ENCODE data around the gene GPR143.

GPR143 gene

GRCh38 chrX:9749146-9749692 lies 16.4 kb downstream of the GPR143 start:
- DNase-seq (ENCODE audit: low spot score), result no peak
- in situ Hi-C loops (cut with MboI; ENCODE audit: low sequenced_read_pairs, unreplicated experiment), result no loop called here
- TF ChIP-seq CTCF (IDR thresholded peaks at IDR 0.05; ENCODE audit: borderline replicate concordance, control extremely low read depth, extremely low read depth, insufficient read depth, missing control alignments), result no peak

- in situ Hi-C loops (cut with MboI; ENCODE audit: low sequenced_read_pairs, unreplicated experiment), result no loop called here
- TF ChIP-seq CTCF (IDR thresholded peaks at IDR 0.05; ENCODE audit: borderline replicate concordance, control extremely low read depth, extremely low read depth, insufficient read depth, missing control alignments), result no peak
- DNase-seq (ENCODE audit: low spot score), result no peak
Measured at GRCh38 chrX:9747644-9748043, 18.0 kb downstream of the GPR143 start.

GRCh38 chrX:9746148-9746888 lies 19.3 kb downstream of the GPR143 start:
- no peak for TF ChIP-seq CTCF (IDR thresholded peaks at IDR 0.05; ENCODE audit: borderline replicate concordance, control extremely low read depth, extremely low read depth, insufficient read depth, missing control alignments)
- no peak for DNase-seq (ENCODE audit: low spot score)
- in situ Hi-C loops (cut with MboI; ENCODE audit: low sequenced_read_pairs, unreplicated experiment), result no loop called here

DNA sequence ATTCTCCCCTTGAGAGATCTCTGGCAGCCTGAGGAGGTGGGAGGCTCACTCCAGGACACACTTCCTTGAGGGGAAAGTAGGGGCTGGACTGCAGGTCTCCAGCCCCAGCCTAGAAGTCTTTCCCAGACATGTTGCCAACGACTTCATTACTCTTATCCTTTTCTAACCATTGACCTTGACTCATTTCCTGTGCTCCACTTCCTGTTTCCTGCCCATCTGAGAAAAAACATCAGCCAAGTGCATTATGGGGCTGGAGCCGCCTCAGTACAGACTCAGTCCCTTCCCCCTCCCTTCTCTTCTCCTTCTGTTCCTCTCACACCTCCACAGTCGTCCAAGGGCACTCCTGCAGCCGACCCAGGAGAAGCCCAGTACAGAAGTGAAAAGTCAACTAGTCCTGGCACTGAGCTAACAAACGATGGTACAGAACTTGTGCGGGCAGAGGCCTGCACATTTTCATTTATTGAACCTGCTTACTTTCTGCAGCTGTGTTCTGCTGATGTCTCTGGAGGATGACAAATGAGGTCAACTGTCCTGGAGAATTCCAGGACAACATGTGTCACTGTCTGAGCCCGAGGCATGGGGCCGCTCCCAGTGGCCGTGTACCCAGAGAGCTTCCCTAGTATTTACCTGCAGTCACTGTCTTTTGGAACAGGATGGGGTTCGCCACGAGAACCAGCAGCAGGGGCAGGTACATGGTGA lies 20.1 kb downstream of the GPR143 start:
- in situ Hi-C loops (cut with MboI; ENCODE audit: low sequenced_read_pairs, unreplicated experiment), result no loop called here
- TF ChIP-seq CTCF (IDR thresholded peaks at IDR 0.05; ENCODE audit: borderline replicate concordance, control extremely low read depth, extremely low read depth, insufficient read depth, missing control alignments), result no peak
- no peak for DNase-seq (ENCODE audit: low spot score)

DNA sequence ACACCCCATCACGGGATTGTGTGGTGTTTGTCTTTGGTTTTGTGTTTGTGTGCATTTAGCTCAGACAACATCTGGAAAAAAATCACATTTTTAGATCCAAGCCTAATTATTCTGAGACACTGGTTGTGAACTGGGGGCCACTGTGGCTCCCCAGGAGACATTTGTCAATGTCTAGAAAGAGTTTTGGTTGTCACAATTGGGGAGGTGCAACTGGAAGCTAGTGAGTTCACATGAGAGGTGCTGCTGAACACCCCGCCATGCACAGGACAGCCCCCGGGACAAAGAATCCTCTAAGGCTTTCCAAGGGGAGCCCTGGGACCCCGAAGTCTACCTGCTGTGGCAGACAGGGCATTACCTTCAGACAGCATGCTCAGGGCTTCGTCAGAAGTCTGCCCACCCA lies 26.5 kb downstream of the GPR143 start:
- no peak for TF ChIP-seq CTCF (IDR thresholded peaks at IDR 0.05; ENCODE audit: borderline replicate concordance, control extremely low read depth, extremely low read depth, insufficient read depth, missing control alignments)
- DNase-seq (ENCODE audit: low spot score), result no peak
- in situ Hi-C loops (cut with MboI; ENCODE audit: low sequenced_read_pairs, unreplicated experiment), result no loop called here

- in situ Hi-C loops (cut with MboI; ENCODE audit: low sequenced_read_pairs, unreplicated experiment), result no loop called here
- no peak for DNase-seq (ENCODE audit: low spot score)
- TF ChIP-seq CTCF (IDR thresholded peaks at IDR 0.05; ENCODE audit: borderline replicate concordance, control extremely low read depth, extremely low read depth, insufficient read depth, missing control alignments), result no peak
Measured at GRCh38 chrX:9738151-9738550, 27.5 kb downstream of the GPR143 start.
